Epithelial cell of alveolus of lung (primary cell): Measurements from ENCODE around the gene DOCK6. TPM values are rescaled to one million over a fixed set of nuclear protein-coding genes. Genes with fewer than 3 reads are reported as not detected.

Source experiments
- total RNA-seq: library from RNA; depleted of rRNA; stranded (reverse); fragments of >200 nt; gene quantifications from 2 replicates; pipeline ENCODE4 v1.2.1, GENCODE V29; 2015

The DOCK6 gene
- 44.7 and 50.4 TPM in 2 replicates for total RNA-seq

DNA sequence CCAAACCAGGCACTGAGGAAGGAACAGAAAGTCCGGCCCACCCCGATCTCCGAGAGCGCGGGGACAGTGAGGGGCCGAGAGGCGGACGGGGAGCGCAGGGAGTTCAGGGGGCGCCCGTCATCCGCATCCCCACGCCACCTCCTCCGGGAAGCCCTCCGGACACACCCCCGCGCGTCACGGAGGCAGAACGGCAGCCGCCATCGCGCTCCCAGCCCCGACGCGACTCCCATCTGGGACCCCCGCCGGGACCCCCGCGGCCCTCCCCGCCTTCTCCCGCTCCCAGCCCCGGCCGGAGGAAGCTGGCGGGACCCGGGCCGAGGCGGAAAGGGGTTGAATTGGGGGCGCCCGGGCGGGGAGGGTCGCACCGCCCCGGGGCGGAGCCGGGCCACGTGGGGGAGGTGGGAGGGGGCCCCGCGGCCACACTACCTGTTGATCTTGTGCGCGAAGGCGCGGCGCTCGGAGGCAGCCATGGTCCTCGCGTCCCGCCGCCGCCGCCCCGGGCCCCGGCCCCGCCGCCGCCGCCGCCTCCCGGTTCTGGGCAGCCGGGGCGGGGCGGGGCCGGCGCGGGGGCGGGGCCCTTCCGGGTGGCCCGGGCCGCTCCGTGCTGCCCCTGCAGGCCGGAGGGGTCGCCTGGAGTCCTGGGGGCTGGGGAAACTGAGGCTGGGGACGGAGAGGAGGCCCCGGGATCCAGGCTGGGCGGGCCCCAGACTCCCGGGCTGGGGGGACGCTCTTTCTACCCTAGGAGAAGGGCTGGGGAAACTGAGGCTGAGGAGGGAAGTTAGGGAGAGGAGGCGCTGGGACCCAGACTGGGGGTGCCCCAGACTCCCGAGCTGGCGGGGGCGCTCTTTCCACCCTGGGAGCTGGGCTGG is at the start of gene DOCK6:
TSS of gene DOCK6 (minus strand) at position 554 of the 869 bp plus-strand sequence. CDS start at position 470, 84 bp downstream.

GRCh38 chr19:11295665-11296245 is 33.4 kb upstream of the DOCK6 start, which contains the start of gene TSPAN16:
TSS of gene TSPAN16 (plus strand) at chr19:11296160. CDS start at chr19:11296298, 138 bp downstream.

DNA sequence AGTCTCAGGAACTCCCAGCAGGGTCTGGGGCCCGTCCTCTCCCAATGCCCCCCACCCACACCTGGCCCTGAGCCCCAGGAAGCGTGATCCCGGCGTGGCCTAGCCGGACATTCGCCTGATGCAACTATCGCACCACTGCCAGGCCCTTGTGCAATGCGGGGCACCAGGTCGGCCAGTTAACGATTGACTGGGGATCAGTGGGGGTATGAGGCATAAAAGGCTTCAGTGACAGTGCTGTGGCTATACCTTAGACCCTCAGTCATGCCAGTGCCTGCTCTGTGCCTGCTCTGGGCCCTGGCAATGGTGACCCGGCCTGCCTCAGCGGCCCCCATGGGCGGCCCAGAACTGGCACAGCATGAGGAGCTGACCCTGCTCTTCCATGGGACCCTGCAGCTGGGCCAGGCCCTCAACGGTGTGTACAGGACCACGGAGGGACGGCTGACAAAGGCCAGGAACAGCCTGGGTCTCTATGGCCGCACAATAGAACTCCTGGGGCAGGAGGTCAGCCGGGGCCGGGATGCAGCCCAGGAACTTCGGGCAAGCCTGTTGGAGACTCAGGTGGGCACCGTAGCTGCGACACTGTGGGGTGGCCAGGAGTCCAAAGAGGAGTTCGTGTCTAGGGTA is 22.8 kb downstream of the DOCK6 start, which contains the start of gene ANGPTL8:
TSS of gene ANGPTL8 (plus strand) at position 243 of the 624 bp plus-strand sequence. CDS start at position 262, 19 bp downstream.

DNA sequence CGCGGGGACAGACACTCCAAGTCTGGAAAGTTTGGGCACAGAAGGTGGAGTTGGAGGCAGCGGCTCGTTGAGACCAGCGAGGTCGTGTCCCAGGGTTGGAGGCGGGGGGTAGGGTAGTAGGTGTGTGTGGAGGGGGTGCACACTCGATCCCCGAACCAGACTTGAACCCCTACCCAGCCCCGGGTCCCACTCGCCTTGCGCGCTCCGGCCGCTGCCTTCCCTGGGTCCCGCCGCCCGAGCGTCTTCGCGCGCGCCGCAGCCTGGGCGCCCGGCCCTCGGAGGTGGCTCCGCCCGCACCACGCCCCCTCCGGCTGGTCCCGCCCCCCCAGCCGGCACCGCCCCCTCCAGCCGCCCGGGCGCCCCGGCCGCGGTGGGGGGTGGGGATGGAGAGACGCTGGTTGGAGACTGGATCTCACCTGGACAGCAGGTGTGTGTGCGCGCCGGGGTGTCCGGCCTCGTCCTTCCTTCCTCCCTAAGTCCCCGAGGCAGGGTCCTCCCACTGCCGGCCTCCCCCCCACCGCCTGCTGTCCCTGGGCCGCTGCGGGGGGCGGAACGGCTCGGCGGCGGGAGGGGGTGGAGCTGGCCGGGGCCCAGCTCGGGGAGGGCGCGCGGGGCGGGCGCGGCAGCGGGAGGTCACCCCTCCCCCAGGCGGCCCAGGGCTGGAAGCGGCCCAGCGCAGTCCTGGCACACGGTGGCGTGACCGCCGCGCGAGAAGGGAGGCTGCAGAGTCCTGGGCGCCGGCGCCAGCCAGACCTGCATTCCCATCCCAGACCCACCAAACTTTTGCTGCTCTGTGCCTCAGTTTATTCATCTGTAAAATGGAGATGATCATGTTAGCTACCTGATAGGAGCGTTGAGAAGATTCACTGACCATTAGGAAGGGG is 64.8 kb downstream of the DOCK6 start, which contains the start of gene KANK2:
TSS of gene KANK2 (minus strand) at position 255 of the 884 bp plus-strand sequence. CDS start 3,034 bp downstream, outside the sequence.

DNA sequence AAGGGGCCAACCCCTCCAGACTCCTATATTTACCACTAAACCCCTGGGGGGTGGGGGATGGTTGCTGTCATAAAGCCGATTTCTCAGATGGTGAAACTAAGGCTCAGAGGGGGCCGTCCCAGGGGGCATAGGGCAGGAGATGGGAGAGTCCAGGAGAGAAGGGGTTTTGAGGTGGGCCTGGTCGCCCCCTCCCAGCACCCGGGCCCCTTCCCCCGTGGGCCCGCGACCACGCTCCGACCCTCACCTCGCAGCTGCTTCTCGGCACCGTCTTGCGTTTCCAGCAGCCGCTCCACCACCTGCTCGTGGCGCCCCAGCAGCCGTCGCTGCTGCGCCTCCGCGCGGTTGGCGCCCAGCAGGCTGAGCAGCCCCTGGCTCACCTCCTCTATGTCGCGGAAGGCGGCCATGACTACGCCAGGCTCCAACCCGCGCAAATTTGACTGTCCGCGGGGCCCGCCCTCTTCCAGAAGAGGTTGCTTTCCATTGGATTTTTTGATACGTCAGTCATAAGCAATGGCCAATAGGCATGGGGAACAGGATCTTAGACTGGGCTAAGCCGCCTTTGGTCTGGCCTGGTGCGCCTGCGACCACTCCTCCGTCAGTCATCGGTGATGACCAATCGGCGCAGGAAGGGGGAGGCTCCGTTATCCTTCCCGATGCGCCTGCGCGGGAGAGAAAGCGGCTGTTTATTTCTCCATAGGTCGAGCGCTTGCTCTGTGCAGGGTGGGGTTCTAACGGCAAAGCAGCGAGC is 106.8 kb downstream of the DOCK6 start, which contains the start of gene SPC24:
TSS of gene SPC24 (minus strand) at position 410 of the 748 bp plus-strand sequence. CDS start at position 404, 6 bp downstream.

Other genes starting within 250 kb of the DOCK6 start
- gene LDLR, start 173.1 kb downstream of the DOCK6 start, total RNA-seq, result 55.3 and 185 TPM in 2 replicates
- gene SPC24, start 106.7 kb downstream of the DOCK6 start, total RNA-seq, result 14.8 and 48.1 TPM in 2 replicates
- gene KANK2, start 65.0 kb downstream of the DOCK6 start, total RNA-seq, result 202 and 399 TPM in 2 replicates
- not detected in 2 replicates for gene ANGPTL8, start 22.9 kb downstream of the DOCK6 start, total RNA-seq
- gene TSPAN16, start 33.6 kb upstream of the DOCK6 start, total RNA-seq, result not detected in 2 replicates
- gene RAB3D, start 77.1 kb upstream of the DOCK6 start, total RNA-seq, result 18.2 and 21.1 TPM in 2 replicates
- 221 and 282 TPM in 2 replicates for gene TMEM205, start 83.7 kb upstream of the DOCK6 start, total RNA-seq
- 6.2 and 9.4 TPM in 2 replicates for gene CCDC159, start 84.0 kb upstream of the DOCK6 start, total RNA-seq
- gene PLPPR2, start 92.9 kb upstream of the DOCK6 start, total RNA-seq, result 23.4 and 46.5 TPM in 2 replicates
- 1.2 and 4.6 TPM in 2 replicates for gene SWSAP1, start 112.1 kb upstream of the DOCK6 start, total RNA-seq
- gene EPOR, start 121.8 kb upstream of the DOCK6 start, total RNA-seq, result 6.9 and 15.4 TPM in 2 replicates
- gene RGL3, start 156.8 kb upstream of the DOCK6 start, total RNA-seq, result under 0.01 and 1.2 TPM in 2 replicates
- 0.13 TPM in 1 of 2 replicates, not detected in the other for gene ODAD3, start 172.6 kb upstream of the DOCK6 start, total RNA-seq
- 263 and 309 TPM in 2 replicates for gene PRKCSH, start 173.1 kb upstream of the DOCK6 start, total RNA-seq
- 0.52 TPM in 1 of 2 replicates, not detected in the other for gene ELAVL3, start 218.5 kb upstream of the DOCK6 start, total RNA-seq
- 5.2 and 10.1 TPM in 2 replicates for gene ZNF653, start 243.3 kb upstream of the DOCK6 start, total RNA-seq